Right lobe of liver (tissue), 4 donors: ENCODE data around the gene MRPL14.

Experiments
- POLR2A ChIP-seq: fragments of 450-650 bp; IDR thresholded peaks from one replicate; pipeline ENCODE4 v1.6.1; 2017; ENCODE audit warnings: antibody characterized with exemption, mild to moderate bottlenecking
- TF ChIP-seq, protein P1 (sequence below), 4 donors: fragments of 200-600 bp in 3 of 4; fragments of 450-650 bp in 1 of 4; IDR thresholded peaks; one replicate each; pipeline versions ENCODE4 v1.5.1 to v1.8.0; 2016 to 2022; ENCODE audit warnings: antibody characterized with exemption in 4 of 4, mild to moderate bottlenecking in 2 of 4
- donor health status: DM: no; HTN: no; CAD: no.
- donor health status: DM: no; HTN: no; CAD: no.
- donor health status: DM: no; HTN: yes; CAD: no.

GRCh38 chr6:44082872-44083321, 44.4 kb downstream of the MRPL14 start:
- TF ChIP-seq, protein P1, sequence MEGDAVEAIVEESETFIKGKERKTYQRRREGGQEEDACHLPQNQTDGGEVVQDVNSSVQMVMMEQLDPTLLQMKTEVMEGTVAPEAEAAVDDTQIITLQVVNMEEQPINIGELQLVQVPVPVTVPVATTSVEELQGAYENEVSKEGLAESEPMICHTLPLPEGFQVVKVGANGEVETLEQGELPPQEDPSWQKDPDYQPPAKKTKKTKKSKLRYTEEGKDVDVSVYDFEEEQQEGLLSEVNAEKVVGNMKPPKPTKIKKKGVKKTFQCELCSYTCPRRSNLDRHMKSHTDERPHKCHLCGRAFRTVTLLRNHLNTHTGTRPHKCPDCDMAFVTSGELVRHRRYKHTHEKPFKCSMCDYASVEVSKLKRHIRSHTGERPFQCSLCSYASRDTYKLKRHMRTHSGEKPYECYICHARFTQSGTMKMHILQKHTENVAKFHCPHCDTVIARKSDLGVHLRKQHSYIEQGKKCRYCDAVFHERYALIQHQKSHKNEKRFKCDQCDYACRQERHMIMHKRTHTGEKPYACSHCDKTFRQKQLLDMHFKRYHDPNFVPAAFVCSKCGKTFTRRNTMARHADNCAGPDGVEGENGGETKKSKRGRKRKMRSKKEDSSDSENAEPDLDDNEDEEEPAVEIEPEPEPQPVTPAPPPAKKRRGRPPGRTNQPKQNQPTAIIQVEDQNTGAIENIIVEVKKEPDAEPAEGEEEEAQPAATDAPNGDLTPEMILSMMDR (IDR thresholded peaks at IDR 0.05): no peak
- no peak for TF ChIP-seq POLR2A
